NCI-H2227 treated with DMSO at 0.1 percent for 48 hours (cell line): Measurements from ENCODE around the gene SYNPR.

Experiments used
- DNase-seq: peaks from one replicate; lab custom pipeline; 2025; lab: John Stamatoyannopoulos, UW

The SYNPR gene

DNA sequence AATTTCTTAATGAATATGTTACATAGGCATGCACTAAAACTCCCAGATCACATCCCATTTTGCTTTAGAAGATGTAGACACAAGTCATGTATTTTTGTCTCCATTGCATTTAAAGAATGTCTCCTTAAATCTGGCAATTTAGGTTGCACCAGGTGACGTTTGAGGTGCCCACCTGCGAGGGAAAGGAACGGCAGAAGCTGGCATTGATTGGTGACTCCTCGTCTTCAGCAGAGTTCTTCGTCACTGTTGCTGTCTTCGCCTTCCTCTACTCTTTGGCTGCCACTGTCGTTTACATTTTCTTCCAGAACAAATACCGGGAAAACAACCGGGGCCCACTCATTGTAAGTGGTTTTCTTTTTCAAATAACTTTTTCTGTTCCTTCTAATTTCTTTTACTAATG is 278.3 kb downstream of the SYNPR start:
- DNase-seq, result no peak

DNA sequence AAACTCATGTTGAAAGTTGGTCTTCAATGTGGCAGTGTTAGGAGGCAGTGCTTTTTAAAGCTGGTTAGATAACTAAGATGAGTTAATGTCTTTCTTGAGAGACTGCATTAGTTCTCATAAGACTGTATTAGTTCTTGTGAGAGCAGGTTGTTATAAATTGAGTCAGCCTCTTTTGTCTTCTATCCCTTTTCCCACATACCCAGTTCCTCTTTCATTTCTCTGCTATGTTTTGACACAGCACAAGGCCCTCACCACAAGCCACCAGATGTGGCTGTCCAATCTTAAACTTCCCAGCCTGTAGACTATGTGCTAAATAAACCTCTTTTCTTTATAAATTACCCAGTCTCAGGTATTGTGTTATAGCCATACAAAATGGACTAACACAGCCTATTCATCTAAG is 279.8 kb downstream of the SYNPR start:
- DNase-seq, result no peak

GRCh38 chr3:63559884-63560283 is 281.8 kb downstream of the SYNPR start:
- DNase-seq, result no peak

DNA sequence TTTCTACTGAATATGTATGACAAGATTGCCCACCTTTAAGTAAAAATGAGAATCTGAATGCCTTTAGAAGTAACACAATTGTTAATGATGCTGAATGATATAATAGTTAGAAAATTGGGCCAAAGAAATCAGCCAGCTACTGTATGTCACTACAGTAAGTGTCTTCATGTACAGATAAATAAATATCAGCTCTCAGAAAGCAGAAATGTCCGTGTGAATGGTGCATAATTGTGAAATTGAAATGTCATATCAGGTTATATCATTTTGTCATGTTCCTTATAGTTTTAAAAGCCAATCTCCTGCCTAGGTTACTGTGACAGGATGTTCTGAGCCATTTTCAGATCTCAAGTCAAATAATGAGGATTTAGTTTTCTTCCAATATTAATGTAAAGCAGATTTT is 283.8 kb downstream of the SYNPR start:
- DNase-seq, result no peak

GRCh38 chr3:63562323-63562722 is 284.2 kb downstream of the SYNPR start:
- no peak for DNase-seq

DNA sequence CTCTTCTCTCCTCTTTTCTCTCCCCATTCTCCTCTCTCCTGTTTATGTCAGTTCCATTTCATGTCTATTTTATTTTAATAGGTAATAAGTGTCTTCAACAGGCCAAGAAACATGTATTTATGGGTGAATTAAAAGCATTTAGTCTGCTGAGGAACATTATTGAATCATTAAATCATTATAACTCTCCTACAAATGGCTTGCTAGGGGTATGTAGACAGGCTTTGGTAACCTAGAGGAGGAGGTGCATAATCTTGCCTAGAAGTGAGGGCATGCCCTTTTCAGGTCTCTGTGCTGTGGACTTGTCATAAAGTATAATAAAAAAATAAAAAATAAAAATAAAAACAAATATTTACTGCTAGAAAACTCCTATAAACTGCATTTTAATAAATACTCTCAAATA is 285.5 kb downstream of the SYNPR start:
- peak; percentile 6 for DNase-seq

DNA sequence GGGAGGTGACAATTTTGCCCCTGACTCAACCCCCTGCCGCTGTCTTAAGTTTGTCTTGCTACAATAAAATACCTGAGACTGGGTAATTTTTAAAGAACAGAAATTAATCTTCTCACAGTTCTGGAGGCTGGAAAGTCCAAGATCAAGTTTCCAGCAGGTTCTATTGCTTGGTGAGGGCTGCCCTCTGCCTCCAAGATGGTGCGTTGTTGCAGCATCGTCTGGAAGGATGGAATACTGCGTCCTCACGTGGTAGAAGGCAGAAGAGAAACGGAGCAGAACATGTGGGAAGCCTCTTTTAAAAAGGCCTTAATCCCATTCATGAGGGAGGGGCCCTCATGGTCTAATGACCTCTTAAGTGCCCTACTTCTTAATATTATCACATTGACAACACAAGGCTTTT is 287.1 kb downstream of the SYNPR start:
- no peak for DNase-seq

GRCh38 chr3:63571682-63572081 is 293.6 kb downstream of the SYNPR start:
- no peak for DNase-seq

GRCh38 chr3:63576846-63577245 is 298.7 kb downstream of the SYNPR start:
- DNase-seq, result no peak

GRCh38 chr3:63578858-63579257 is 300.8 kb downstream of the SYNPR start:
- DNase-seq, result no peak

DNA sequence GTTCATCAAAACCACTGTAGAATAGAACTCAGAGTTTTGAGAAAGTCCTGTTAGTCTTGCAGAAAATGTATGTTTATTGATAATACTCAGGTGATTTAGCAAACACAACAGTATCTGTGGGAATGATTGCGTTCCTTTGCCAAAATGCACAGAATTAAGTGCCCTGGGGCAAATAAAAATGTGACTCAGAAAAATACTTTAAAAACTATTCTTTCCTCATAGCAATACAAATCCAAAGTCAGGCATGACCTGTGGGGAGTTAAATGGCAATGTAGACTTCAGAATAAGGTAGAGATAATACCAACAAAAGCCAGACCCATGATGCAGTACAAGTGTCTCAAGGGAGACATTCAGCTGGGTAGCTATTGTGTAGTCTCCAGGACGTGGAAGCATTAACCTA is 302.0 kb downstream of the SYNPR start:
- no peak for DNase-seq

GRCh38 chr3:63582943-63583500 is 304.9 kb downstream of the SYNPR start:
- no peak for DNase-seq

GRCh38 chr3:63584681-63585080 is 306.6 kb downstream of the SYNPR start:
- no peak for DNase-seq

DNA sequence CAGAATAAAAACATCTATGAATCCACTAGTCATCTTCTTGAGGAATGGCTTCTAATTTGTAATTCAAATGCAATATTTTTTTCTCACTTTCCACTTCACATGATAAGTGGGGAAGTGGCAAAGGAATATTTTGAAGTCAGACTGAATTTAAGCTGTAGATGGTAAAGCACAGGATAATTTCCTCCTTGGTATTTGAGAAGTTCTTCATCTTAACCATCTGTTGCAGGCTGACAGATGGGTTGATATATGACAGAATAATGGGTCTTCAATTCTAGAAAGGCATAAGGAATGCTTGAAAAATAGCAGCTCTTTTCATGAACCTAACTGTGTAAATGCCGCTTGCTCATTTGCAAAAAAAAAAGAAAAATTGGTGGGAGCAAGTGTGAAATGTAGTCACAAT is 307.8 kb downstream of the SYNPR start:
- peak; percentile 19 for DNase-seq

DNA sequence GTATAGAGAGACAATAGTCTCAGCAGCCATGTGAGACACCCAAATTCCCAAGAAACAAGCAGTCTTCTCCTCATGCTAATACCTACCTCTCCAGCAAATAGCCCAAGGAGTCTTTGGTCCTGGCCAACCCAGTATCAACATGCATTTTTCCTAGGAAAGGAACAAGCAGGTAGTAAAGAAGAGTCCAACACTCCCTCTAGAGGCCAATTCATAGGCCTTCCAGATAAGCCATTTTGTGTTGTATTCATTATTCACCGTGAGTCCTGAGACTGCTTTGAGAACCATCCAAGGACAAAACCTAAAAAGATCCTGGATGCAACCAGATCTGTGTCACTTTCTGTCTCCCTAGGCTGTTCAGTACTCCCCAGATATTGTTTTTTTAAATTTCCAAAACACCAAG is 310.8 kb downstream of the SYNPR start:
- no peak for DNase-seq

- DNase-seq, result no peak
Measured at GRCh38 chr3:63593779-63594178, 315.7 kb downstream of the SYNPR start.

GRCh38 chr3:63595221-63595620 is 317.1 kb downstream of the SYNPR start:
- no peak for DNase-seq

DNA sequence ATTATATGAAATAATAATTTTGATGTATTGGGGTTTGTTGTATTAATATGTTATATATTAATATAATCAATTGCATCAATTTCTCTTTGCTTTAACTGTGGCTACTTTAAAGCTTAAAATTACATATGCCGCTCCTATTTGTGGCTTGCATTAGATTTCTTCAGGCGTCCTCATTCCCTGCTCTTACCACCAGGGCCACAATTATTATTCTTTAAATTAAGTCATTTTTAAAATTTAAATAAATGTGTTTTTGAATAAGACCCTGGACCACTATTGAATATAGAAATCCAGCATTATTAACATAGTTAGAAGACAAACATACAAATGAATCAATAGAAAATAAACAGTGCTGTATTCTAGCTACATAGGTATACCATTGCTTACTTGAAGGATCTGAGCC is 318.9 kb downstream of the SYNPR start:
- DNase-seq, result no peak

- DNase-seq, result no peak
Measured at GRCh38 chr3:63607716-63608115, 329.6 kb downstream of the SYNPR start.

DNA sequence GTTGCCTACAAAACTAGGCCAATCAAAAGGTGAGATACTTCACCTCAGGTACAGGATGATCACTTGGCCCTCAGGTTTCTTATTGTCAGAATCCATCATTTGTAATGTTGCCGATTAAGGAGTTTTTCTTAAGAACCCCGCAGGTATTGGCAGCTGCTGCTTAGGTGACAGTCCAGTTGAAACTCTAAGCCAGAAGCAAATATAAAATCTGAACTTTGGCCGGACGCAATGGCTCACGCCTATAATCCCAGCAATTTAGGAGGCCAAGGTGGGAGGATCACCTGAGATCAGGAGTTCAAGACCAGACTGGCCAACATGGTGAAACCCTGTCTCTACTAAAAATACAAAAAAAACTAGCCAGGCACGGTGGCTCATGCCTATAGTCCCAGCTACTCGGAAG is 331.3 kb downstream of the SYNPR start:
- no peak for DNase-seq

GRCh38 chr3:63609834-63610233 is 331.7 kb downstream of the SYNPR start:
- DNase-seq, result no peak

DNA sequence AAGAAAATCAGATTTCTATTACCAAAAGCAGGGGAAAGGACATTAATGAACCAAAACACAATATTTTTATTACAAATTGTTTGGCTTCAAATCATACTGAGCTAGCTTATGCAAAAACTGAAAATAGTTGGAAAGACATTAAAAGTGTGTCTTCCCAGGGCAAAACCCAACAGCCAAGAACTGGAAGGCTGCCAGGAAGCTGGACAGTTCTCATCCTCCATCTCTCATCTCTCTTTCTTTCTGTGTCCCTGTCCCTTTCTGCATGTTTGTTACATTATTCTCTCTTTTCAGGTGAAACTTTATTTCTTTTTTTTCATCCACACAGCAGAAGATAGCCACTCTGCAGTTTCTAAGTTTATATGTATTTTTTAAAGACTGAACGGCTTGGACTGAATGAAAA is 333.3 kb downstream of the SYNPR start:
- DNase-seq, result no peak

DNA sequence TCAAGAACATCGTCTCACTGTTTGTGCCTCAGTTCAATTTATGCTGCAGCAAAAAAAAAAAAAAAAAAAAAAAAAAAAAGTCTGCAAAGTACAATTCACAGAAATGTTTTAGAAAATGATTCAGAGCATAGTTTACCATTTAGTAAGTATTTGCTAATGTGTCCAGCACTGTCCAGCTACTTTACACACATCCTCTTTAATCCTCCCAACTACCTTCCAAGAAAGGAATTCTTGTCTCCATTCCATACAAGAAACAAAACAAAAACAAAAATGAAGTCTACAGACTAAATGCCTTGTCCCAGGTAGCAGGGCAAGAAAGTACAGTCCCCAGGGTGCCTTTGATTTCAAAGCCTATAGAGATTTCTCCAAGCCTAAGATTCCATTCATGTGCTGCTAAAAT is 335.5 kb downstream of the SYNPR start:
- DNase-seq, result no peak

DNA sequence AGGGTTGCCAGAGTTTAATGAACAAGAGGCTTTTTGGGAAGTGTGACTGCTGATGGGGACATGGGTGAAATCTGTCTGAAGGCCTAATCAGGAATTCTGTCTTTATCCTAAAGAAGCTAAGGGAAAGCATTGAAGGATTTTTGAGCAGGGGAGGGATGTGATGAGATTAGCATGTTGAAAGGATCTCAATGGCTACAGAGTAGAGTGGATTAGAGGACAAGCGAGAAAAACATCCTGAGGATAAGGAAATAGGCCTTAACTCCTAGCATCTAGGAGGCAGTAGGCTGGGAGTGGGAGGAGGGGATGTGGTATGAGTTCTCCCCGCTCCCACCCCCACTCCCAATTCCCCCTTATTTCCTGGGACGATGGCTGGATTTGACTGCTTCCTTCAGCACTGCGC is 339.3 kb downstream of the SYNPR start:
- DNase-seq, result no peak
